GM12878 (cell line): ENCODE measurements around the gene RAPH1.
"Not testable (repeated sequence)": the region's sequence is repeated elsewhere in the genome, so short reads cannot be mapped to it uniquely, and the experiment has no call there.

Experiments used
- CHD2 ChIP-seq: IDR thresholded peaks from 2 replicates; pipeline ENCODE4 v1.6.1; 2011; ENCODE audit warnings: low read depth, low read length, improper control_type of control experiment, borderline replicate concordance
- EP300 ChIP-seq, 2 experiments: fragments of 150-350 bp in 1 of 2; IDR thresholded peaks; 2 replicates each; pipeline ENCODE4 v1.6.1; 2011 to 2012; ENCODE audit warnings: low read depth in 2 of 2, low read length in 2 of 2, borderline replicate concordance in 1 of 2, improper control_type of control experiment in 1 of 2, inconsistent platforms in 1 of 2; ENCODE audit not compliant: control insufficient read depth in 1 of 2
- NR2F1 ChIP-seq: fragments of 450-650 bp; conservative IDR thresholded peaks from 2 replicates; pipeline ENCODE4 v1.6.1; 2017; ENCODE audit warnings: mild to moderate bottlenecking
- POLR2A ChIP-seq: IDR thresholded peaks from 2 replicates; pipeline ENCODE4 v1.6.1; 2011; ENCODE audit warnings: low read depth, mild to moderate bottlenecking, low read length
- POLR2AphosphoS5 ChIP-seq: IDR thresholded peaks from 2 replicates; pipeline ENCODE4 v1.6.1; 2011; ENCODE audit warnings: mild to moderate bottlenecking, low read length, inconsistent platforms
- SMAD1 ChIP-seq: fragments of 450-650 bp; IDR thresholded peaks from 2 replicates; pipeline ENCODE4 v1.6.1; 2018; ENCODE audit warnings: mild to moderate bottlenecking, low read depth; ENCODE audit not compliant: partially characterized antibody
- TF ChIP-seq, protein P1 (sequence below), 3 experiments: IDR thresholded peaks in 2 of 3; conservative IDR thresholded peaks in 1 of 3; 2 replicates each; pipeline ENCODE4 v1.5.1; 2011; ENCODE audit warnings: low read depth in 3 of 3, low read length in 3 of 3, mild to moderate bottlenecking in 3 of 3, control low read depth in 2 of 3, moderate library complexity in 2 of 3, inconsistent platforms in 1 of 3, mixed read lengths in 1 of 3; ENCODE audit not compliant: control insufficient read depth in 2 of 3, insufficient read depth in 1 of 3; ENCODE audit errors: extremely low read depth in 1 of 3

GRCh38 chr2:203372706-203373105, 162.4 kb downstream of the RAPH1 start:
- TF ChIP-seq EP300 (IDR thresholded peaks at IDR 0.05; ENCODE audit: borderline replicate concordance in 1 of 2, control insufficient read depth in 1 of 2, low read depth in 2 of 2, low read length in 2 of 2); POLR2A; POLR2AphosphoS5; CHD2; NR2F1; SMAD1: not testable (repeated sequence)
- TF ChIP-seq, protein P1, sequence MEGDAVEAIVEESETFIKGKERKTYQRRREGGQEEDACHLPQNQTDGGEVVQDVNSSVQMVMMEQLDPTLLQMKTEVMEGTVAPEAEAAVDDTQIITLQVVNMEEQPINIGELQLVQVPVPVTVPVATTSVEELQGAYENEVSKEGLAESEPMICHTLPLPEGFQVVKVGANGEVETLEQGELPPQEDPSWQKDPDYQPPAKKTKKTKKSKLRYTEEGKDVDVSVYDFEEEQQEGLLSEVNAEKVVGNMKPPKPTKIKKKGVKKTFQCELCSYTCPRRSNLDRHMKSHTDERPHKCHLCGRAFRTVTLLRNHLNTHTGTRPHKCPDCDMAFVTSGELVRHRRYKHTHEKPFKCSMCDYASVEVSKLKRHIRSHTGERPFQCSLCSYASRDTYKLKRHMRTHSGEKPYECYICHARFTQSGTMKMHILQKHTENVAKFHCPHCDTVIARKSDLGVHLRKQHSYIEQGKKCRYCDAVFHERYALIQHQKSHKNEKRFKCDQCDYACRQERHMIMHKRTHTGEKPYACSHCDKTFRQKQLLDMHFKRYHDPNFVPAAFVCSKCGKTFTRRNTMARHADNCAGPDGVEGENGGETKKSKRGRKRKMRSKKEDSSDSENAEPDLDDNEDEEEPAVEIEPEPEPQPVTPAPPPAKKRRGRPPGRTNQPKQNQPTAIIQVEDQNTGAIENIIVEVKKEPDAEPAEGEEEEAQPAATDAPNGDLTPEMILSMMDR (IDR thresholded peaks at IDR 0.05 in 2 of 3, conservative IDR thresholded peaks at IDR 0.05 in 1 of 3; ENCODE audit: control insufficient read depth in 2 of 3, extremely low read depth in 1 of 3, insufficient read depth in 1 of 3, low read depth in 3 of 3, low read length in 3 of 3) = not testable (repeated sequence)
